Hematopoietic multipotent progenitor cell treated with erythropoietin and hydrocortisone succinate and interleukin-3 and kit ligand, for 8 days (in vitro differentiated cells): ENCODE data around the gene SLC40A1.

Experiments used
- DNase-seq: peaks from one replicate; pipeline ENCODE4 v3.0.0-alpha.2; 2015

SLC40A1 gene

GRCh38 chr2:189534854-189535832 lies 45.4 kb downstream of the SLC40A1 start:
- DNase-seq = no peak

- DNase-seq = no peak
These were observed 47.1 kb downstream of the SLC40A1 start for GRCh38 chr2:189533288-189534035.

- DNase-seq = no peak
These were observed 49.5 kb downstream of the SLC40A1 start for GRCh38 chr2:189530965-189531637.

GRCh38 chr2:189528617-189529016 lies 52.0 kb downstream of the SLC40A1 start:
- no peak for DNase-seq

DNA sequence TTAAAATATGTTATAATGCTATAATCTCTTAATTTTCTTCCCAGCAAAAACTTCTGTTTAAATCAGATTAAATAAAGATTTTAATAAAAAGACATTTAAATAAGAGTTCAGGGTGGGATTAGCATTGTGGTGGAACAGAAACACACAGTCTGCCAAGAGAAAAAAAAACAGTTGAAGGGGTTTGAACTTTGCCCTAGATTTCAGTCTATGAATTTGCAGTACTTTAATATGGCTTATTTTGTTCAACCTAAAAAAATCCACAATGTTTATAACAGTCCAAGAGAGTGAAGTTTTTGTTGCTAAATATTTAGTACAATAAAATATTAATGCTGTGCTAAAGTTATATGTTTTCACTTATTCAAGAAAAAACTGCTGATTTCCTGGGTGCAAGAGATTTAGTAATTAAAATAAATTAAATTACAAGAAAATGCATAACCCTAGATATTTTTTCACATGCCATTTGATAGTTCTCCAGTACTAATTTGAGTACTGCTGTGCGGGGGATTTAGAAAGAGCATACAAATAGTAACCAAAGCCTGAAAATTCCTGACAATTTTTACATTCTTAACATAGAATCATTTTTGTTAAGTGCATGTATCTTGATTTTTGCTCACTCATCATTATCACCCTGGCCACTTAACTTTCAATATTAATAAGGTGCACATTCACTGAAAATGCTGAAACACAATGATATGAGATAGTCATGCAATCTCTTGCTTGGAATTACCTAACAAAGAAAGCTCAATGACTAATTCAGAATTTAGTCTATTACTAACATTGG lies 52.6 kb downstream of the SLC40A1 start:
- no peak for DNase-seq

DNA sequence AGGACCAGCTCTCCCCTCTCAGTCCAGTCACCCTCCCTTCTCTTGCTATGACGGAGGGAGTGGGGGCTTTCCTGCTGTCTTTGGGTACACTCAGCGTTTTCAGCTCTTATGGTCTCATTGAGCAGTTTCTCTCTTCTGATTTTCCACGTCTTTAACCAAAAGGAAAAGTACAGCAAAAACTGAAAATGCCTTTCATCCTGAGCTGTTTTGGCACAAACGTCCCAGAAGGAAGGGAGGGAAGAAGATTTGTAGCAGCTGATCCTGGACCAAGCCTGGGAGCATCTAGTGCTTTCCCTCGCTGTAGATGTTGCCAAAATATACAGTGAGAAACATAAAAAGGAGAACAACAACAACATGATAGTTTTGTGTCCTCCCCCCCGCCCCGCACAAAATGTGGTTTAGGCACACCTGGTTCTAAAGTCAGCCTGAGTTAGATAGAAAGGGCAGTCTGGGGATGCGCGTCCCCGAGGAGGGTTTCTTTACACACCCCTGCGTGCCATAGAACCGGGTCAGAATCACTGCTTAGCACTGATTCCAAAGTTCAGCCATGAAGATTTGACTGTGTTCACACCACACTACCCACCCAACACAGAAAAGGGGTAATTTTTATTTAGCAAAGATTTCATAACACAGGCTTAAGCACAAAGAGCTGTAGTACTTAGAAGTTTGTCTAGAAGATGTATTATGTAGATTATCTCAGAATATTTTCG lies 53.4 kb downstream of the SLC40A1 start:
- DNase-seq = no peak

- no peak for DNase-seq
These were observed 54.3 kb downstream of the SLC40A1 start for GRCh38 chr2:189526241-189526640.

DNA sequence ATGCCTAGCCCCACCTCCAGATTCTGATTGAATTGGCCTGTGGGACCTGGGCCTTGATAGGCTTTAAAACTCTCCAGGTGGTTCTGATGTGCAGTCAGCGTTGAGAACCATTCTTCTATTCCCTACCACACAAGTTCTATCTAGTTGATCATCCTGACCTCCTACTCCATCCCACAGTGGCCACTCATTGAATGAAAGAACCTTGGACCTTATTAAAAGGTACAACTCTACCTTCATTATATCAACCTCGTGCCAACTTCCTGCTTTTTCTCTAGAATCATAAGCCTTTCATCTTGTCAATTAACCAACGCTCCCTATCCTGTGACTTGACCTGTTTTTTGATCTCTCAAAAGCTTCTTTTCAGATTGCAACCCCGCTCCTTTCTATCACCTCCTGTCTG lies 55.8 kb downstream of the SLC40A1 start:
- DNase-seq = no peak

DNA sequence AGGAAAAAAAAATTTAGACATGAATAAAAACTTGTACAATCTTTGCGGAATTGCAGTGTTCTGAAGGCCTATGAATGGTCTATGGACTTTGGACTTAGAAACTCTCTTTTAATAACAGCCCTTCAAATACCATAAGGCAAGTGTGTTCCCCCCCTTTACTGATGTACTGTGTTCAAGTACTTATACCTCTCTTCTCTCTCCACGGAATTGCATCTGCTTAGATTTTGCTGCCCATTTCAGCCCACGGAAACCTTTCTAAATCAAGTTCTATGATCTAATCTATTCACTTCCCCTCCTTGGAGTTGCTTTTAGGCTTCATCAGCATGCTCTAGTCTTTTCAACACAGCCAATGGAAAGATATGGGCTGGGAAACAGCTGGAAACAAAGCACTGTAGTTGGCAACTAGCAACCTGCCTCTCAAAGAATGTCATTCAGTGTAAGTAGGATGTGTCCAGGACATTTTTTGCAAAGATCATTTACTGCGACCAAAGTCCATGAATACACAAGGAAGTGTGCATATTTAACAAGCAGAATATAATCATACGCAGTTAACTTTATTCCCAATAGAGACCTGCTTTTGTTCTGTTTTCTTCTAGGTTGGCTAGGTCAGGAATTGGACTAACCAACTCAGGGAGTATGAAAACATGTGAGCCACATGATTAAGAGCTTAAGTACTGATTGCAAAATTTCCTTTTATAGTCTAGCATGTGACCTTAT lies 58.0 kb downstream of the SLC40A1 start:
- no peak for DNase-seq

GRCh38 chr2:189521699-189522434 lies 58.7 kb downstream of the SLC40A1 start:
- DNase-seq = peak; percentile 90

DNA sequence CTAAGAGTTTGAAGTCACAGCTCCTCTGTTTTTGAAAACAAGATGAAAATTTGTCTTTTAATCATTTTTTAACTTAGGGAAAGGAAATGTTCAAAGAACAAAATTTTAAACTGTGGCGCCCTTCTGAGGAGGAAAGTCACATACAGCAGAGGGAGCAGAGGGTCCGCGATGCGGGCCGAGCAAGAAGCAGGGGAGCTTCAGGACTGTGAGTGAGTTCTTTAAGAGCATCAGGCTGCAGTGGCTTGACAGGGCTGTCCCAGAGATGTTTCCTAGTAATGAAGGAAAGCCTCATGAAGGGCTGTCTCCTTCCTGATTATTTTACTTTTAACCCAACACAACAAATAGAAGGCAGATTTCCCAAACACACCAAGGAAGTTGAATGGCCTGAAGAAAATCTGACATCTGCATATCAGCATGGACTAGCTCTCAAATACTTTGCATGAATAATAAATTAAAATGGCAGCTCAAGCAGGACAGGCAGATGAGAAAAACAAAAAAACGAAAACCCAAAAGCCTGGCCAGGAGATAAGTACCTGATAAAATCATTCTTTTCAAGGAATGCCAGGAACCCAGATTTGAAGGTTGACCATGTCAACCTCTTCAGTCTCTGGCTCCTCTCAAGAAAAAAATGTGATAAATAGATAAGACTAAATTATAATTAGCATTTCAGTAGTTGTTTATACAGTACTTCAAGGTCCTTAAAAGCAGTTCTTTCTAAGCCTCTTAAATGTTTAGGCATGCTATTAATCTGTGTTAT lies 60.8 kb downstream of the SLC40A1 start:
- no peak for DNase-seq

GRCh38 chr2:189517847-189518535 lies 62.6 kb downstream of the SLC40A1 start:
- DNase-seq = no peak

DNA sequence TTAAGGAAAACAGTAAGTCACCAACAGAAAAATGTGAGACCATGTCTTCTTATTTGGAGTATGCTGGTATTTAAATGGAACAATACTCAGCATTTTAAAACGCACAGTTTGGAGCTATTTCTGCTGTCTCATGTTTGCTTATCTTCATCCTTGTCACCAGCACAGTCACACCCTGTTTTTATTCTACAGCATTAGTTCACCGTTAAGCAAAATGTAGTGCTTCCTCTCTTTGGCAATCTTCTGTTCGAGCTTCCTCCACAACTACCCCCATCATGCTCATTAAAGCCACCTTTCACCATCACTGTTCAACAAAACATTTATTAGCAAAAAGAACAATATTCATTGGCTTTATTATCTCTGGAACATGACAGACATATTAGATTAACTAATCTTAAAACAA lies 64.0 kb downstream of the SLC40A1 start:
- DNase-seq = peak; percentile 75

DNA sequence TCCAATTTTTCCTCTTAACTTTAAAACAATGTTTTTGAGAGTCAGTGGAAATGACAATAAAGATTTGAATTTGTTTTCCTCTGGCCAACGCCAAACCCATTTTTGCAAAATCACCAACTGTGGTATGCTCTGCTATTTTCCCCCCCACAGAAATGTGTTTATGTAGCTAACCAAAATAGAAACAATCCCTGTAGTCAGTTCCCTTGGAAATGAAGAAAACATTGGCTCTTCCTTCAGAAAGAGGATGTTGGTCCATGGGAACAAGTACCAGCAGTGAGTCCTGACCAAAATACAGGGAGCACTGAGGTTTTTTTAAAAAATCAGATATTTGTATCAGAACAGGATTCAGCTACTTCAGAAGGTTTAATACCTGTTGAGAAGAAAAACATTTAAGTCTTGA lies 65.3 kb downstream of the SLC40A1 start:
- DNase-seq = no peak

GRCh38 chr2:189514104-189514503 lies 66.5 kb downstream of the SLC40A1 start:
- no peak for DNase-seq

DNA sequence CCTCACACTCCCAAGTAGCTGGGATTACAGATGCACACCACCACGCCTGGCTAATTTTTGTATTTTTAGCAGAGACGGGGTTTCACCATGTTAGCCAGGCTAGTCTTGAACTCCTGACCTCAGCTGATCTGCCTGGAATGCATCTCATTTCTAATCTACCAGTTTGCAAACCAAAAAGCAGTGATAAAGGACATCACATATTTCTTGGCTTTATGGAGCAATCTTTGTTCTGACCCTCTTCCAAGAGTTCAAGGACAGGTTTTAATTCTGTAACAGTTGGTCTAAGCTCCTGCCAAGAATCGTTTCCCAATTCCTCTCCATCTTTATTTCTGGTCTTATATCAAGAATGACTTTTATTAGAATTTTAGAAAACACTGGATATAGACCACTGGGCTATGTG lies 67.7 kb downstream of the SLC40A1 start:
- DNase-seq = no peak

- no peak for DNase-seq
These were observed 68.6 kb downstream of the SLC40A1 start for GRCh38 chr2:189511960-189512319.

DNA sequence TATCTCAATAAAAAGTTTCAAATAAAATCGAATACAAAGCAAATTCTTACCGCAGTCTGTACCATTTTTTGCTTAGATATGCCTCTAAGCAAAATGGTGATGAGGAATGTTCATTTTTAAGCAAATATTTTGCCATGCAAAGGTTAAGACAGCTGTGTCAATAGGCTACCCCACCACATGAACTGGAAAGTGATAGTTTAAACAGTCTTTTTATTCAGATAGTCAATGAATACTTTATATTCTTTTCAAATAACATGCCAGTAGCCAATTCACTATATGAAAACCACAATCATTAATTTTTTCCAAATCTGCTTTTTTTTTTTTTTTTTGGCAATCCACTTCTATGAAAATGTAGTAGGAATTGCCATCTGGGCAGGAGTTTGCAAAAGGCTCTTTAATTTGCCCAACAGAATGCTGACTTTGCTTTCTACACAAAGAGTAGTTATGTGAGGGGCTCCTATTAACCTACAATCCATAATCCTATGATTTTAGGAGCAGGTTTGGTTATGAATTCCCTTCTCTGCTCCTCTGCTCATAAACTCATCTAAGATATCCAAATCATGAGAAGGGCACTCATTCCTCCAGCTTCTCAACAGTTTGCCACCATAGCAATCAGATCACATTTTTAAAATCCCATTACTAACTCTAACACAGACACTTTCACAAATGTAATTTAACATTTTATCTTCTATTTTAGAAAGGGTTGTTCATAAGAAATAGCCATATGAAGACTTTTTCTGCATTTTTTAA lies 69.2 kb downstream of the SLC40A1 start:
- DNase-seq = no peak
